Mesodermal cell (in vitro differentiated cells): ENCODE data around the gene CNNM4.

Source experiments
- H3K27ac ChIP-seq: 2 replicates; pipeline ENCODE4 v1.7.0; 2013; ENCODE audit warnings: mild to moderate bottlenecking, low read depth, low read length, moderate library complexity; ENCODE audit not compliant: severe bottlenecking
- H3K36me3 ChIP-seq: 2 replicates; pipeline ENCODE4 v1.7.1; 2013; ENCODE audit warnings: mild to moderate bottlenecking, low read length, moderate library complexity; ENCODE audit not compliant: control insufficient read depth, insufficient read depth
- H3K4me1 ChIP-seq: one replicate; pipeline ENCODE4 v1.7.1; 2013; ENCODE audit warnings: mild to moderate bottlenecking, low read length; ENCODE audit not compliant: insufficient read depth, control insufficient read depth, poor library complexity, severe bottlenecking
- H3K4me3 ChIP-seq: 2 replicates; pipeline ENCODE4 v1.7.0; 2013; ENCODE audit warnings: low read length, control low read depth, mild to moderate bottlenecking; ENCODE audit not compliant: insufficient read depth, poor library complexity, severe bottlenecking; ENCODE audit errors: extremely low read depth
- H3K9me3 ChIP-seq: 2 replicates; pipeline ENCODE4 v1.7.1; 2013; ENCODE audit warnings: mild to moderate bottlenecking, low read length, moderate library complexity; ENCODE audit not compliant: control insufficient read depth
- WGBS, 2 experiments: methylation state at CpG; one replicate each; pipeline ENCODE4 v1.1.5; 2013; ENCODE audit warnings: missing lambda C conversion rate in 2 of 2; ENCODE audit not compliant: insufficient coverage in 2 of 2; 5-methylcytosine and 5-hydroxymethylcytosine counted together

CNNM4 gene

DNA sequence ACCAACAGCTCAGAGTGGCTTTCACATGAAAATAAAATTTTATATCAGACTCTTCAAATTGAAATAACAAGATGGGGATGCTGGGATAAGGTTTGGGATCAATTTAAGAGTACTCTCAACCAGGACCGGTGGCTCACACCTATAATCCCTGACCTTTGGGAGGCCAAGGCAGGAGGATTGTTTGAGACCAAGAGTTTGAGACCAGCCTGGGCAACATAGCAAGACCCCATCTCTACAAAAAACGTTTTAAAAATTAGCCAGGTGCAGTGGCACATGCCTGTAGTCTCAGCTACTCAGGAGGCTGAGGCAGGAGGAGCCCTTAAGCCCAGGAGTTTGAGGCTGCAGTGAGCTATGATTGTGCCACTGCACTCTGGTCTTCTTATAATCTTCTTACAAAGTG lies 23.5 kb upstream of the CNNM4 start:
- no peak overlapping the region for H3K27ac ChIP-seq
- no CpG with 5 or more reads among the region's 2 CpGs for WGBS, 2 experiments

DNA sequence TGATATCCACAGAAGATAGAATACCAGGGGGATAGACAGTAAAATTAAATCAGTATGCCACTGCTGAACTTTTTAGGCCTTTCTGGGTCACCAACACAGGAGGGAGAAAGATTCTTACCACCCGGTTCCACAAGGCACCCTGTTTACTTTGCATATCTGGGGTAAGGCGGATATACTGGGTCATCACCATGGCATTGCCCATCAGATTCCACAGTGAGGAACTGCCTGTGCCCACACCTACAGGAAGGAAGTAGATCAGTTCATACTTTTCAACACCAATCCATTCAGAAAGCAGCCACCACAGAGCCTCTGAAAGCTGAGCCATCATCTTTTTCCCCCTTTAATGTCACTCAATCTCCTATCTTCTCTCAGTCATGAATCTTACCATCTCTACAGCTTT lies 22.9 kb upstream of the CNNM4 start:
- WGBS, 2 experiments: 100% methylated on average over 1 to 2 of the region's 2 CpGs
- H3K36me3 ChIP-seq: peaks cover 50% of the 10 kb centered on the region

More for the DNA sequence above, 23.5 kb upstream of the CNNM4 start:
- peaks cover 4% of the 10 kb centered on the region for H3K4me1 ChIP-seq
- H3K9me3 ChIP-seq: no peaks in the 10 kb centered on the region
- H3K36me3 ChIP-seq: peaks cover 56% of the 10 kb centered on the region
- no peak overlapping the region for H3K4me3 ChIP-seq

DNA sequence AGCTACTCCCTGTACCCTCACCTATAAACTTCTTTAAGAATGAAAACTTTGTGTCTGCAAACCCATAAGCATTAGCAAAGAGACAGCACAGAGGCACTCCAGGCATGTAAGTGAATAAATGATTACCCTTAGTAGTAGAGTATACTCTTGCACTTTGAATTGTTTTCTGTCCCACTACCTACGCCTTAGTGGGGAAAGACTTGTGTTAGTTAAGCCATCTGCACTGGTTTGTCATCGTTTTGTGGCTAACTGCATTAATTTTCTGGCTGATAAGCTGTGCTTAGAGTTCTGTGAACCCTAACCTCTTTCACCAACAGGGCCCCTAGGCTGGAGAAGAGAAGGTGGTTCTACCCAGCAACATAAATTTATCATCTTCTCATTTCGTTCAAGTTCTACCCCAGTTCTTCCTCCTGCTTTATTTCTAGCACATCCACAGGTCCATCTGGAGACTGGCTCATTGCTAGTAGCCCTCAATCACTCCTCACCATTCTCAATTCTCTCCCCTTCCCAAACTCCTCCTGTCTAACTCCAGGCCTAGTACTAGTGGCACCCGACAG lies 21.5 kb upstream of the CNNM4 start:
- WGBS, 2 experiments: 25 to 36% methylated on average over 2 of the region's 4 CpGs
- Histone ChIP-seq H3K27ac (peak overlapping the region; percentile 33), H3K4me3 (peak overlapping the region; percentile 88), H3K9me3 (no peaks in the 10 kb centered on the region), H3K36me3 (peaks cover 37% of the 10 kb centered on the region), H3K4me1 (peaks cover 4% of the 10 kb centered on the region)

More for the DNA sequence above, 22.9 kb upstream of the CNNM4 start:
- H3K27ac ChIP-seq: no peak overlapping the region
- no peak overlapping the region for H3K4me3 ChIP-seq
- peaks cover 4% of the 10 kb centered on the region for H3K4me1 ChIP-seq
- H3K9me3 ChIP-seq: no peaks in the 10 kb centered on the region

DNA sequence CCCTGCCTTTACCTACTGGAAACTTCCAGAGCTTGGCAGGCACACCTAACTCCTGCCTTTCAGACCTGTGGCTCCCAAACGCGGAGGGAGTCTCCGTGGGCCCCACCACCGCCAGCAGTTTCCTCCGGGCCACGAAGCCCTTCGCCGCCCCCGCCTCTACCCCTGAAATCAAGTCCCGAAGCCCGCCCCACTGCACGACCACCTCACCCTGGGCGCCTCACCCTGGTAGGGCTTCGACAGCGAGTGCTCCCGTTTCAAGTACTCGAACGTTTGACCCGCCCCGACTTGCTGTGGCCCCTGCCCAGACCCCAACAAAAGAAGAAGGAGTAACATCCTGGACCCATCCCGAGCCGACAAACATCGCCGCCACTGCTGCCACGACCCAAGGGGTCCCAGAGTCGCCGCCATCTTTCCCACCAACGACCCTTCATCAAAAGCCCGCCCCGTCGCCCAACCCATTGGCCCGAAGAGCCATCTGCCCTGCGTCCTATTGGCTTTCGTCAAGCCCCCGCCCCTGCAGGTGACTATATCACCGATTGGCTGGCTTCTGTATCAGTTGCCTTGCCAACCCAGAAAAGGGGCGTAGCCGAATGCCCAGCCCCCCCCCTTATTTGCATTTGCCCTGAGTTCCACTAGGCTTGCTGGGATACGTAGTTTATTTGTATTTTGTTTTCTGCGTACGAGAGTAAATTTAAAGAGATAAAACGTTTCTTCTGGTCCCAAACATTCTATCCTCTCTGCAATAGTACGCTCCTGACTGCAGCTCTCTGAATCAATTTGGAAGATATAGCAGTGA lies 20.9 kb upstream of the CNNM4 start, which contains the start of gene LMAN2L:
TSS of gene LMAN2L (minus strand) at position 432 of the 796 bp plus-strand sequence. CDS start at position 408, 24 bp downstream.
- Histone ChIP-seq H3K4me1 (peaks cover 4% of the 10 kb centered on the region), H3K9me3 (no peaks in the 10 kb centered on the region), H3K36me3 (peaks cover 30% of the 10 kb centered on the region), H3K27ac (peak within 1 kb of the TSS; percentile 33), H3K4me3 (peak within 1 kb of the TSS; percentile 88)
- WGBS, 2 experiments: 0 to 1% methylated on average over 25 to 26 of the region's 43 CpGs

DNA sequence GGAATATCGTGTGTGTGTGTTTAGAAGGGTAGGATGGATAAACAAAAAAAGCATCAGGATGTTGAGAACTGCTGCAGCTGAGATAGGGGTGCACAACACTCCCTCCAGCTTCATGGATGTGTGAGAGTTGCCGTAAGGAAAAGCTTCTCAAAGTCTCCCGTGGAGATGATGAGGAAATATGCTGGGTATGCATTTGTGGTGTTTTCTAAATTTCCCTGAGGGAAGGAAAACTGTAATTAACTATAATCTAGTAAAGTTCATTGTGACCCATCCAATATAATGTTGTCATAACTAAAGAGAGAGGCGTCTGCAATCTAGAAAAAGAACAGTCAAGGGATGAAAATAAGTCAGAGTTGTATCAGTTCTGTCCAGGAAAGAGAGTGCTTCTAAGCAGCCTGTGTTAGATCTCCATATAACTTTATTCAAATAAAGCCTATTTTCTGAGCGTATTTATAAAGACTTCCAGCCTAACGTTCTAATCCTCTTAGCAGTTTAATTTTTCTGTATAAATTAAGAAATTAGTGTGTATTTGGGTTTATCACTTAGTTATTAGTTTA lies 13.6 kb upstream of the CNNM4 start:
- WGBS, 2 experiments: 78% methylated on average over 1 of the region's 6 CpGs; no CpG with 5 or more reads in 1 of the 2 experiments
- no peak overlapping the region for H3K27ac ChIP-seq
- H3K9me3 ChIP-seq: no peaks in the 10 kb centered on the region

DNA sequence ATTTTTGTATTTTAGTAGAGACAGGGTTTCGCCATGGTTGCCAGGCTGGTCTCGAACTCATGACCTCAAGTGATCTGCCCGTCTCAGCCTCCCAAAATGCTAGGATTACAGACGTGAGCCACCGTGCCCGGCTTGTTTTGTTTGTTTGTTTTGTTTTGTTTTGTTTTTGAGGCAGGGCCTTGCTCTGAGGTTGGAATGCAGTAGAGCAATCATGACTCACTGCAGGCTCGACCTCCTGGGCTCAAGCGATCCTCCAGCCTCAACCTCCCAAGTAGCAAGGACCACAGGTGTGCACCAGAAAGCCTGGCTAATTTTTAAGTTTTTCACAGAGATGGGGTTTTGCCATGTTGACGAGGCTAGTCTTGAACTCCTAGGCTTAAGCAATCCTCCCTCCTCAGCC lies 8.9 kb upstream of the CNNM4 start:
- no peak overlapping the region for H3K27ac ChIP-seq
- H3K4me1 ChIP-seq: no peaks in the 10 kb centered on the region
- H3K4me3 ChIP-seq: no peak overlapping the region
- H3K9me3 ChIP-seq: no peaks in the 10 kb centered on the region
- H3K36me3 ChIP-seq: no peaks in the 10 kb centered on the region
- 81 to 91% methylated on average over 8 to 9 of the region's 9 CpGs for WGBS, 2 experiments

More for the DNA sequence above, 13.6 kb upstream of the CNNM4 start:
- Histone ChIP-seq H3K36me3 (no peaks in the 10 kb centered on the region), H3K4me1 (no peaks in the 10 kb centered on the region), H3K4me3 (no peak overlapping the region)

DNA sequence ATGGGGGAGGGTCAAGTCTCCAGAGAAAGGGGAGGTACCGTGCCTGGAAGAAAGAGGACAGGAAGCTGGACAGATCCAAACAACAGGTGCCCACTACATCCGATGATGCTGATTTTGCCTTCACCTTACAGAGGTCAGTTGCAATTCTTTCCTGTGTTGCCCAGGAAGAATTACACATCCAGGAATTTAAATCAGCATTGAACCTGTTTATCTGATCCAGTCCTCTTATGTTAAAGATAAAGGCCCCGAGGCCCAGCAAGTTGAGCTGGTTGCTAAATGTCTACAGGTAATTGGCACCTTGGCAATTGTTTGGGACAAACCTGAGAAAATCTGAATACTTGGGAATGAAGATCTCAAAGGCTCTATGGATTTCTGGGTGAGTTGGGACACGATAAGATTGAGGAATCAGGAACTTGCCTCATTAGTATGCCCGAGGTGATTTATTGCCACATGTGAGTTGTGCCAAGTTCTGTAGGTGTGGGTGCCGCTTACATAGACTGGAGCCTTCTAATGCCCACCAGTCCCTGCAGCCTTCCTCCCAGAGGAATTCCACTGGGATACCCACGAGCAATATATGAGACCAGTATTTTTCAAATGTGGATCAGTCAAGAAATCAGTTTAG lies 6.9 kb upstream of the CNNM4 start:
- Histone ChIP-seq H3K36me3 (no peaks in the 10 kb centered on the region), H3K9me3 (no peaks in the 10 kb centered on the region), H3K27ac (no peak overlapping the region), H3K4me3 (no peak overlapping the region), H3K4me1 (no peaks in the 10 kb centered on the region)
- 87 to 92% methylated on average over 4 to 7 of the region's 7 CpGs for WGBS, 2 experiments

DNA sequence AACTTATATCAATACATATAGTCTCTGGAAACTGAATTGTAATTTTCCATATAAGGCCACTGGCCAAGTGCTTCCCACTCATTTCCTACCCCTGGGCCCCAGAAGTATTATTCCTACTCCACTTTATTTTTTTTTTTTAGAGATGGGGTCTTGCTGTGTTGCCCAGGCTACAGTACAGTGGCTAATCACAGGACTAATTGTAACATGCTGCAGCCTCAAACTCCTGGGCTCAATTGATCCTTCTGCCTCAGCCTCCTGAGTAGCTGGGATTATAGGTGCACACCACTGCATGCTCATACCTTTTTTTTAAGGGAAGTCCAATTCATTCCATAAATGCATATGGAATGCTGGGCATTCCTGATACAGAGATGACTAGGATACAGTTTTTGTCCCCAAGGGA lies 6.4 kb upstream of the CNNM4 start:
- H3K36me3 ChIP-seq: no peaks in the 10 kb centered on the region
- no peak overlapping the region for H3K4me3 ChIP-seq
- no peak overlapping the region for H3K27ac ChIP-seq
- no peaks in the 10 kb centered on the region for H3K4me1 ChIP-seq
- H3K9me3 ChIP-seq: no peaks in the 10 kb centered on the region

DNA sequence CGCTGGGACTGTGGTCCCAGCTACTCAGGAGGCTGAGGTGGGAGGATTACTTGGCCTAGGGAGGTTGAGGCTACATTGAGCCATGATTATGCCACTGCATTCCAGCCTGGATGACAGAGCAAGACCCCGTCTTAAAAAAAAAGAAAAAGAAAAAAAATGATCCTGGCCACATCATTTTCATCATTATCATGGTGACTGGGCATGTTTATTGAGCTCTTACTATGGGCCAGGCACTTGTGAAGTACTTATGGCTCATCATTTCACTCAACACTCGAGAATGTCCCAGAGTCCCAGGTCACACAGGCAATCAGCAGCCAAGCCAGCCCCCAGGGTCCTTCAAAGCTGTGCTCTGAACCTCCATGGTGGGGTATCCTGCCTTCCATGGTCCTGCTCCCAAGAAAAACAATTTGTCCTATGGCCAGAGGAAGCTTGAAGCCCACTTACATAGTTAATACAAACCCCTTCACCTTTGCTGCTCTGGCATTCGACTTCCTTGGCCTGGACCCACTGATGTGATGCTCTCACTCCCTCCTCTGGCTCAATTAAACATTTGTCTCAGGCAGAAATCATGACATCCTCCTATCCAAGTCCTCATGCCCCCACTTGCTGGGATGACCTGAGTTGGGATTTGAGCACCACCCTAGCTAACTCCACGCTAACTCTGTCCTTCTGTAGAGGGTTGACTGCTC lies 3.8 kb upstream of the CNNM4 start:
- Histone ChIP-seq H3K4me3 (no peak overlapping the region), H3K36me3 (no peaks in the 10 kb centered on the region), H3K4me1 (peaks cover 4% of the 10 kb centered on the region), H3K27ac (no peak overlapping the region), H3K9me3 (no peaks in the 10 kb centered on the region)
- 89 to 96% methylated on average over 4 of the region's 5 CpGs for whole genome bisulfite sequencing, 2 experiments

DNA sequence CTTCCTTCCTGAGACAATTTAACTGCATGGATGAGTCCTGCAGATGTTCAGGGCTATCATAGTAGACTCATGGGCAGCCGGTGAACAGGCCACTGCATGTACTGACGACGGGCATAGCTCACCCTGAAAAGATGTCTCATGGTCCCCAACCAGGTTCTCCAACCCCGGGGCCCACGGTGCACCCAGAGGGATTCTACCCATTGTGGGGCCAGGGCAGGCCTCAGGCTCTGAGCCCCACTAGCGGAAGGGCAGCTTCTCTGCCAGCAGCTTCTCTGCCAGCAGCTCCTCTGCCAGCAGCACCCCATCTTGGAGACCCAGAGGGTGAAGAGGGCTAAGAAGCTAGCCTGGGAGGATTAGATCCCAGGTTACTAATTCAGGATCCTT lies 3.2 kb upstream of the CNNM4 start:
- 90 to 92% methylated on average over 6 of the region's 6 CpGs for WGBS, 2 experiments
- H3K27ac ChIP-seq: no peak overlapping the region
- H3K4me1 ChIP-seq: peaks cover 9% of the 10 kb centered on the region
- H3K36me3 ChIP-seq: no peaks in the 10 kb centered on the region
- no peak overlapping the region for H3K4me3 ChIP-seq
- no peaks in the 10 kb centered on the region for H3K9me3 ChIP-seq
